Inflammatory macrophage treated with lipopolysaccharide for 4 hours (primary cell): ENCODE data around the gene EHF.

Experiments used
- DNase-seq: peaks from one replicate; pipeline ENCODE4 v3.0.0-alpha.2; 2020

The EHF gene

GRCh38 chr11:34603129-34604001 lies 17.5 kb upstream of the EHF start:
- no peak for DNase-seq

- DNase-seq, result no peak
Observed at GRCh38 chr11:34604145-34604544, 16.7 kb upstream of the EHF start.

- no peak for DNase-seq
Observed at GRCh38 chr11:34604911-34605310, 16.0 kb upstream of the EHF start.

- no peak for DNase-seq
Observed at GRCh38 chr11:34605481-34606325, 15.2 kb upstream of the EHF start.

GRCh38 chr11:34606326-34607120 lies 14.4 kb upstream of the EHF start:
- no peak for DNase-seq

- no peak for DNase-seq
Observed at GRCh38 chr11:34609187-34609751, 11.6 kb upstream of the EHF start.

GRCh38 chr11:34609850-34610249 lies 11.0 kb upstream of the EHF start:
- no peak for DNase-seq

- DNase-seq, result no peak
Observed at GRCh38 chr11:34610324-34611041, 10.4 kb upstream of the EHF start.

- no peak for DNase-seq
Observed at GRCh38 chr11:34613015-34613414, 7.9 kb upstream of the EHF start.

- DNase-seq, result peak; percentile 83
Observed at GRCh38 chr11:34613552-34614056, 7.3 kb upstream of the EHF start.

GRCh38 chr11:34614344-34615104 lies 6.4 kb upstream of the EHF start:
- DNase-seq, result peak; percentile 83

- no peak for DNase-seq
Observed at GRCh38 chr11:34616086-34616485, 4.8 kb upstream of the EHF start.

GRCh38 chr11:34616830-34617504 lies 3.9 kb upstream of the EHF start:
- no peak for DNase-seq

- DNase-seq, result no peak
Observed at GRCh38 chr11:34618406-34618805, 2.5 kb upstream of the EHF start.

GRCh38 chr11:34619062-34619516 lies 1.8 kb upstream of the EHF start:
- peak; percentile 41 for DNase-seq

GRCh38 chr11:34620202-34620601 lies 691 bp upstream of the EHF start:
- no peak for DNase-seq

- no peak for DNase-seq
Observed at GRCh38 chr11:34621876-34622275, 983 bp downstream of the EHF start.

GRCh38 chr11:34623463-34623862 lies 2.6 kb downstream of the EHF start:
- no peak for DNase-seq

GRCh38 chr11:34624069-34624468 lies 3.2 kb downstream of the EHF start:
- no peak for DNase-seq

GRCh38 chr11:34625576-34625975 lies 4.7 kb downstream of the EHF start:
- DNase-seq, result no peak
